BJ (cell line): ENCODE results near the gene MOGAT3. TPM values are rescaled to one million over a fixed set of nuclear protein-coding genes. Genes with fewer than 3 reads are reported as not detected.

Experiments used
- CTCF ChIA-PET: fragments of 350-600 bp; formaldehyde crosslinking; extraction: SDS; loops from one replicate; lab custom pipeline; 2021; ENCODE audit warnings: antibody characterized with exemption, inconsistent platforms; lab: Yijun Ruan, JAX
- POLR2A ChIA-PET: fragments of 300-600 bp; sonication (Branson Sonifier 250); formaldehyde crosslinking; extraction: SDS; loops from one replicate; lab custom pipeline; 2021; ENCODE audit warnings: antibody characterized with exemption; lab: Charles Lee
- DNase-seq: peaks from one replicate; pipeline ENCODE4 v3.0.0-alpha.2; 2011; ENCODE audit warnings: low read depth
- H3K27me3 ChIP-seq: 2 replicates; pipeline ENCODE4 v1.6.0; 2011; ENCODE audit warnings: low read length; ENCODE audit not compliant: control insufficient read depth, insufficient read depth
- H3K36me3 ChIP-seq: 2 replicates; pipeline ENCODE4 v1.5.1; 2011; ENCODE audit warnings: low read length; ENCODE audit not compliant: control insufficient read depth, insufficient read depth
- H3K4me3 ChIP-seq: 2 replicates; pipeline ENCODE4 v1.5.1; 2011; ENCODE audit warnings: low read depth, mild to moderate bottlenecking, control low read depth, low read length
- polyA plus RNA-seq: library from polyadenylated mRNA; depleted of rRNA; stranded (reverse); fragments of >200 nt; gene quantifications from 2 replicates; pipeline ENCODE4 v1.2.3, GENCODE V29; 2011
- TF ChIP-seq, protein P1 (sequence below): IDR thresholded peaks from 2 replicates; pipeline ENCODE4 v1.5.1; 2011; ENCODE audit warnings: low read depth, mild to moderate bottlenecking, control low read depth, inconsistent platforms, low read length, moderate library complexity; ENCODE audit not compliant: insufficient read depth

Gene MOGAT3
- polyA plus RNA-seq, 1 experiment = not detected

DNA sequence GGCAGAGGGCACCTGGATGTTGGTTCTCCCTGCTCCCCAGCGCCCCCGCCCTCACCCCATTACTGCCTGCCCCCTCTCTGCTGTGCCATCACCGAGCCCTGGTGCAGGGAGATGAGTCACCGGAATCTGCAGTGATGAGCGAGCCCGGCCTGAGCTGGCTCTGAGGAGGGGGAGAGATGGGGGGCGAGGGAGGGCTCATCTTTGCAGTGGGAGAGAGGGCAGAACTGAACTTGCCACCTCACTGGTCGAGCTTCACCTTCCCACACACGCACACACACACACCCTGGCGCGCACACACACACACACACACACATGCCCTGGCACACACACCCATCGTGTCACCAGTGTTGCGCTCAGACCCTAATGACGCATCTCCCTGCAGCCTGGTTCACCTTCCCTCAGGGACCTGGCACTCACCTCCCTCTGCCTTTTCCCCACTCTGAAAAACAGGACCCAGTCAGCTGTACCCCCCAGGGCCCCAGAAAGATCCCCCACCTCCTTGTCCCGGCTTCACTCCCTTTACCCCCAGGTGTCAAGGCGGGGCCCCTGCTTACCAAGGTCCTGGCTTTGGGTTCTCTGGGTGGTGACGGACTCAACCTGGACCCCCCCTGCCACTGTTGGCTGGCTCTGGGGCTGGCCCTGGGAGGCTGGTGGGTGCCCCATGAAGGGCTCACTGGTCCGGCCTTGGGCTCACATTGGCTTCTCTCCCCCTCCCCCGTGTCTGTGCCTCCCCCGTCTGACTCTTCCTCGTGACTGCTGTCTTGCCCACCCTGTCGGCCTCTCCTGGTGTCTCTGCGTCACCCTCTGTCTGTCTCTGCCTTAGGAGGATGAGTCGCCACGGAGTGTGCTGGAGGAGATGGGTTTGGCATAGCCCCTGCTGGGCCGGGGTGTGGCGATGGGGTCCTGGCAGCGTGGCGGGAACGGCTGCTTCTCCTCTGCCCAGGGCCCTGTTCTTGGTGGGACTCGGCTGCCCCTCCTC, 40.9 kb downstream of the MOGAT3 start:
- H3K36me3 ChIP-seq = peaks cover 19% of the 10 kb centered on the region
- ChIA-PET CTCF (interaction anchor here (1.2 to 4.9 kb wide), 3 partner anchors 11 to 266 kb away, joined by 3 to 28 read pairs (median 7); no protein-coding TSS in a partner anchor), POLR2A (no interaction called here)
- TF ChIP-seq, protein P1, sequence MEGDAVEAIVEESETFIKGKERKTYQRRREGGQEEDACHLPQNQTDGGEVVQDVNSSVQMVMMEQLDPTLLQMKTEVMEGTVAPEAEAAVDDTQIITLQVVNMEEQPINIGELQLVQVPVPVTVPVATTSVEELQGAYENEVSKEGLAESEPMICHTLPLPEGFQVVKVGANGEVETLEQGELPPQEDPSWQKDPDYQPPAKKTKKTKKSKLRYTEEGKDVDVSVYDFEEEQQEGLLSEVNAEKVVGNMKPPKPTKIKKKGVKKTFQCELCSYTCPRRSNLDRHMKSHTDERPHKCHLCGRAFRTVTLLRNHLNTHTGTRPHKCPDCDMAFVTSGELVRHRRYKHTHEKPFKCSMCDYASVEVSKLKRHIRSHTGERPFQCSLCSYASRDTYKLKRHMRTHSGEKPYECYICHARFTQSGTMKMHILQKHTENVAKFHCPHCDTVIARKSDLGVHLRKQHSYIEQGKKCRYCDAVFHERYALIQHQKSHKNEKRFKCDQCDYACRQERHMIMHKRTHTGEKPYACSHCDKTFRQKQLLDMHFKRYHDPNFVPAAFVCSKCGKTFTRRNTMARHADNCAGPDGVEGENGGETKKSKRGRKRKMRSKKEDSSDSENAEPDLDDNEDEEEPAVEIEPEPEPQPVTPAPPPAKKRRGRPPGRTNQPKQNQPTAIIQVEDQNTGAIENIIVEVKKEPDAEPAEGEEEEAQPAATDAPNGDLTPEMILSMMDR = no peak
- no peaks in the 10 kb centered on the region; the same call in 1 of the 2 replicates for H3K27me3 ChIP-seq
- no peak for DNase-seq
- H3K4me3 ChIP-seq = no peak overlapping the region

DNA sequence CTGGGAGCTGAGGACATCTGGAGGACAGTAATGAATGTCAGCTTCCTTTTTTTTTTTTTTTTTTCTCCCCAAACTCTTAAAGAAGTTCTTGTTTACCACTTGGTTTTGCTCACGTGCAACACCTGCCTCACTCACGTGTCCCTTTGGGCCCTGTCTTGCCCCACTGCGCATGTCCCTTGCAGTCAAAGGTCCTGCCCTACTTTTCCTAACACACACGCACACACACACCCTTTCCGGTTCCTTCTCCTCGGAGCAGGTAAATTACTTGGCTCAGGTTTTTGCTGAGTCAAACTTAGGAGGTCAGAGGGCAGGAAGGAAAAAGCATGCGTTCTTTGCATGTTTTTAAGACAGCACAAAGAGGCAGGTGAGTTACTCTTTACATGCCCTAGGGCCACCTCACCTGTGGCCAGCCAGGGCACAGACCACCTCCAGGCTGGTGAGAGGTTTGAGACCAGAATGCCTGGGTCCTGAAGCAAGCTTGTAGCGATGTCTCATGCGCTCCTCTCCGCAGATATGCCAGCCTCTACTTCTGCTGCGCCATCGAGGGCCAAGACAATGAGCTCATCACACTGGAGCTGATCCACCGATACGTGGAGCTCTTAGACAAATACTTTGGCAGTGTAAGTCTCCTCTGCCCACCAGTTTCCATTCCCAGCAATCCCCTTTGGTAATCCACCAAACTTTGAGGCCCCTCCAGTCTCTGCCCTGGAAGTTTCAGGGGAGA, 43.8 kb downstream of the MOGAT3 start:
- H3K27me3 ChIP-seq = 0 out of 2 replicates have a peak, but pooled peaks cover 2% of the 10 kb centered on the region
- ChIA-PET CTCF (interaction anchor here (0.7 to 4.9 kb wide), 7 partner anchors 8 to 524 kb away, joined by 3 to 28 read pairs (median 5); partner anchors contain the start of genes TRIM56 and VGF), POLR2A (interaction anchor here (0.6 kb wide), 2 partner anchors 49 to 91 kb away, joined by 4 to 6 read pairs; no protein-coding TSS in a partner anchor)
- H3K36me3 ChIP-seq = peaks cover 19% of the 10 kb centered on the region
- TF ChIP-seq, protein P1 = no peak
- no peak overlapping the region for H3K4me3 ChIP-seq
- no peak for DNase-seq

DNA sequence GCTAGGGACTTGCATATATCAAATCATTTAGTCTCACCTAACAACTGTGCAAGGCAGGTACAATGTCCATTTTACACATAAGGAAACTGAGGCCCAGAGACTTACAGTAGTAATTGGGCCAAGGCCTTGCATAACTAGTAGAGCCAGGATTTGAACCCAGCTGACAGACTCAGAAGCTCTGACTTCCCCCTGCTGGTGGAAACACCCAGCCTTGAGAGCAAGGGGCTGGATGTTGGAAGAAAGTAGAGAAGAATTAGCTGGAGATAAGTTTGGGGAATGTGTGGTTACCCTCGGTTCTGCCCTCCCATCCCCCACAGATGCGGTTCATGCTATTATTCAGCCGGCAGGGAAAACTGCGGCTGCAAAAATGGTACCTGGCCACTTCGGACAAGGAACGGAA, 44.6 kb downstream of the MOGAT3 start:
- Histone ChIP-seq H3K4me3 (no peak overlapping the region), H3K36me3 (peaks cover 19% of the 10 kb centered on the region), H3K27me3 (0 out of 2 replicates have a peak, but pooled peaks cover 2% of the 10 kb centered on the region)
- ChIA-PET CTCF (interaction anchor here (0.7 to 4.9 kb wide), 5 partner anchors 9 to 122 kb away, joined by 3 to 28 read pairs (median 3); partner anchors contain the start of gene VGF), POLR2A (interaction anchor here (0.6 kb wide), 2 partner anchors 50 to 90 kb away, joined by 4 to 6 read pairs; no protein-coding TSS in a partner anchor)
- TF ChIP-seq, protein P1 = peak; percentile 11; the same call in 1 of the 2 replicates
- DNase-seq = no peak

DNA sequence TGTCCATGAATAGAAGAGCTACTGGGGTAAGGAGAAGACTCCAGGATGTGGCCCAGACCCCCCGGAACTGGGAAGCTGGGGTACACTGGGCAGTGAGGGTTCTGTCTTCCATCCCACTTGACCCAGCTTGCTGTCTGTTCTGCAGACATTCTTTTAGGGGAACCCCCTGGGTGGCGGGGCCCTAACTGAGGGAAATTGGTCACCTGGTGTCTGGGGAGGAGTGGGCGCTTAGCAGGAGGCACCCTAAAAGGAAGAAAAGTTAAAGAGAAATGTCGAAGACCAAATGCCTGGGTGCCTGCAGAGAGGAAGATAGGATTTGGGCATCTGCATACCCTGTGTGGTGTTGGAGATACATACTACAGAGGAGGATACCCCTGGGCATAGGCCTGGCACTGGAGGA, 45.5 kb downstream of the MOGAT3 start:
- POLR2A ChIA-PET = interaction anchor here (0.7 kb wide), 1 partner anchor 281 kb away, joined by 7 read pairs; the partner anchor contains the start of gene SRRT
- TF ChIP-seq, protein P1 = no peak

More for the DNA sequence above, 45.5 kb downstream of the MOGAT3 start:
- Histone ChIP-seq H3K4me3 (peak overlapping the region; percentile 99), H3K36me3 (peaks cover 16% of the 10 kb centered on the region), H3K27me3 (0 out of 2 replicates have a peak, but pooled peaks cover 2% of the 10 kb centered on the region)
- CTCF ChIA-PET = interaction anchor here (0.9 to 4.9 kb wide), 4 partner anchors 12 to 127 kb away, joined by 3 to 28 read pairs (median 5); no protein-coding TSS in a partner anchor
- no peak for DNase-seq
